GM10847 (cell line): ENCODE data around the gene AZI2.

Experiments used
- POLR2A ChIP-seq: IDR thresholded peaks from 2 replicates; pipeline ENCODE4 v1.6.1; 2011; ENCODE audit not compliant: insufficient read length; ENCODE audit errors: extremely low read depth

Gene AZI2

GRCh38 chr3:28322464-28322863, 26.2 kb downstream of the AZI2 start:
- no peak for TF ChIP-seq POLR2A

- TF ChIP-seq POLR2A = no peak
Observed at GRCh38 chr3:28320981-28321380, 27.6 kb downstream of the AZI2 start.

GRCh38 chr3:28317438-28318022, 31.1 kb downstream of the AZI2 start:
- no peak for TF ChIP-seq POLR2A

- no peak for TF ChIP-seq POLR2A
Observed at GRCh38 chr3:28316226-28316625, 32.4 kb downstream of the AZI2 start.

- no peak for TF ChIP-seq POLR2A
Observed at GRCh38 chr3:28315711-28316110, 32.9 kb downstream of the AZI2 start.

- TF ChIP-seq POLR2A = no peak
Observed at GRCh38 chr3:28308196-28308595, 40.4 kb downstream of the AZI2 start.

- TF ChIP-seq POLR2A = no peak
Observed at GRCh38 chr3:28301688-28302087, 46.9 kb downstream of the AZI2 start.

- no peak for TF ChIP-seq POLR2A
Observed at GRCh38 chr3:28300345-28300962, 48.2 kb downstream of the AZI2 start.

- no peak for TF ChIP-seq POLR2A
Observed at GRCh38 chr3:28299705-28300104, 48.9 kb downstream of the AZI2 start.

- no peak for TF ChIP-seq POLR2A
Observed at GRCh38 chr3:28295898-28296490, 52.6 kb downstream of the AZI2 start.

- TF ChIP-seq POLR2A = no peak
Observed at GRCh38 chr3:28294667-28295413, 53.8 kb downstream of the AZI2 start.

- TF ChIP-seq POLR2A = no peak
Observed at GRCh38 chr3:28292622-28293021, 56.0 kb downstream of the AZI2 start.

- no peak for TF ChIP-seq POLR2A
Observed at GRCh38 chr3:28291577-28291976, 57.0 kb downstream of the AZI2 start.

GRCh38 chr3:28290863-28291300, 57.7 kb downstream of the AZI2 start:
- TF ChIP-seq POLR2A = no peak

- no peak for TF ChIP-seq POLR2A
Observed at GRCh38 chr3:28287046-28287445, 61.6 kb downstream of the AZI2 start.

- no peak for TF ChIP-seq POLR2A
Observed at GRCh38 chr3:28286595-28286994, 62.0 kb downstream of the AZI2 start.

GRCh38 chr3:28280781-28281180, 67.8 kb downstream of the AZI2 start:
- TF ChIP-seq POLR2A = no peak

GRCh38 chr3:28279770-28280169, 68.9 kb downstream of the AZI2 start:
- no peak for TF ChIP-seq POLR2A
